Measurements from ENCODE around the gene EPC2.
"Not testable (repeated sequence)": the region's sequence is repeated elsewhere in the genome, so short reads cannot be mapped to it uniquely, and the experiment has no call there.

The EPC2 gene

GRCh38 chr2:148675708-148676107 lies 31.2 kb downstream of the EPC2 start:
- no peak for DNase-seq

- DNase-seq = not testable (repeated sequence)
These were observed 34.0 kb downstream of the EPC2 start for GRCh38 chr2:148678302-148679179.

- no peak for DNase-seq
These were observed 35.9 kb downstream of the EPC2 start for GRCh38 chr2:148680462-148680861.

GRCh38 chr2:148681443-148681842 lies 36.9 kb downstream of the EPC2 start:
- DNase-seq = no peak

- not testable (repeated sequence) for DNase-seq
These were observed 37.3 kb downstream of the EPC2 start for GRCh38 chr2:148681862-148682261.

- DNase-seq = no peak
These were observed 40.0 kb downstream of the EPC2 start for GRCh38 chr2:148684507-148684906.

- DNase-seq = no peak
These were observed 43.0 kb downstream of the EPC2 start for GRCh38 chr2:148687543-148687942.

- not testable (repeated sequence) for DNase-seq
These were observed 43.5 kb downstream of the EPC2 start for GRCh38 chr2:148688011-148688410.

GRCh38 chr2:148696985-148697384 lies 52.4 kb downstream of the EPC2 start:
- DNase-seq = no peak

- DNase-seq = no peak
These were observed 55.3 kb downstream of the EPC2 start for GRCh38 chr2:148699830-148700229.

- DNase-seq = no peak
These were observed 56.5 kb downstream of the EPC2 start for GRCh38 chr2:148701039-148701438.

GRCh38 chr2:148701877-148702276 lies 57.3 kb downstream of the EPC2 start:
- DNase-seq = no peak

- no peak for DNase-seq
These were observed 57.9 kb downstream of the EPC2 start for GRCh38 chr2:148702475-148702874.

GRCh38 chr2:148704247-148704646 lies 59.7 kb downstream of the EPC2 start:
- no peak for DNase-seq

- no peak for DNase-seq
These were observed 71.9 kb downstream of the EPC2 start for GRCh38 chr2:148716378-148716920.

- DNase-seq = no peak
These were observed 73.5 kb downstream of the EPC2 start for GRCh38 chr2:148718039-148718438.

- DNase-seq = no peak
These were observed 74.7 kb downstream of the EPC2 start for GRCh38 chr2:148719195-148719749.

GRCh38 chr2:148719941-148720436 lies 75.4 kb downstream of the EPC2 start:
- DNase-seq = no peak

GRCh38 chr2:148720501-148721001 lies 76.0 kb downstream of the EPC2 start:
- no peak for DNase-seq

- no peak for DNase-seq
These were observed 77.0 kb downstream of the EPC2 start for GRCh38 chr2:148721520-148721931.

- no peak for DNase-seq
These were observed 77.6 kb downstream of the EPC2 start for GRCh38 chr2:148721991-148722777.

- DNase-seq = no peak
These were observed 81.0 kb downstream of the EPC2 start for GRCh38 chr2:148725564-148725963.

- no peak for DNase-seq
These were observed 81.7 kb downstream of the EPC2 start for GRCh38 chr2:148726228-148726627.
